ENCODE data around the gene PARD3B. TPM values are rescaled to one million over a fixed set of nuclear protein-coding genes. Genes with fewer than 3 reads are reported as not detected.

Gene PARD3B
- total and polyA plus RNA-seq, 10 of the 15 experiments (the other 5 are each of a cell fraction or from before 2014, with no cell fraction given), result 0.01 to 0.54 (median 0.07) TPM; not detected in 7

- H3K79me2 ChIP-seq (ENCODE audit: control insufficient read depth, insufficient read depth, low read length), result no peaks in the 10 kb centered on the region
- ChIA-PET CTCF (no interaction called here), SMC1A (ENCODE audit: uncharacterized antibody, unreplicated experiment) (no interaction called here), POLR2A (no interaction called here), RAD21 (ENCODE audit: unreplicated experiment) (no interaction called here)
- no peak for DNase-seq (ENCODE audit: low read depth, low spot score)
- no peak overlapping the region for H3K4me2 ChIP-seq (ENCODE audit: control insufficient read depth, insufficient read depth)
- H3K27ac ChIP-seq (ENCODE audit: control insufficient read depth, insufficient read depth), result no peak overlapping the region
- no peaks in the 10 kb centered on the region for H3K4me1 ChIP-seq (ENCODE audit: control insufficient read depth, insufficient read depth, low read length)
- ATAC-seq, result no peak
- no peak overlapping the region for H3K9ac ChIP-seq (ENCODE audit: control insufficient read depth, insufficient read depth, low read length)
- H3K9me3 ChIP-seq (replicated peaks; ENCODE audit: control insufficient read depth, insufficient read depth, low read length), result no peaks in the 10 kb centered on the region
- no TSS peak for BruUV-seq (replicated peaks)
- no peaks in the 10 kb centered on the region for H3K27me3 ChIP-seq (replicated peaks in 1 of 2; ENCODE audit: control insufficient read depth in 2 of 2, insufficient read depth in 2 of 2, low read length in 1 of 2)
- no peaks in the 10 kb centered on the region for H4K20me1 ChIP-seq (ENCODE audit: control insufficient read depth, insufficient read depth)
- WGBS (ENCODE audit: insufficient coverage, insufficient replicate concordance, low lambda C conversion rate, missing lambda C conversion rate), result 0% methylated on average over 1 of the region's 1 CpG
- no peak for FAIRE-seq
- no peak overlapping the region for H2AFZ ChIP-seq (ENCODE audit: control insufficient read depth, low read depth, low read length)
- H3K4me3 ChIP-seq, result no peak overlapping the region
- in situ Hi-C loops (cut with MboI) (no loop called here), intact Hi-C loops (cut with micrococcal nuclease; ENCODE audit: unreplicated experiment) (no loop called here)
- TF ChIP-seq BMI1 (IDR thresholded peaks at IDR 0.05; ENCODE audit: borderline replicate concordance), result no peak
- TF ChIP-seq ZNF24 (IDR thresholded peaks at IDR 0.05), result no peak
- no peak for TF ChIP-seq RUNX3 (IDR thresholded peaks at IDR 0.05; ENCODE audit: low read length)
- no peak for TF ChIP-seq JUNB (IDR thresholded peaks at IDR 0.05)
- TF ChIP-seq, protein P1, sequence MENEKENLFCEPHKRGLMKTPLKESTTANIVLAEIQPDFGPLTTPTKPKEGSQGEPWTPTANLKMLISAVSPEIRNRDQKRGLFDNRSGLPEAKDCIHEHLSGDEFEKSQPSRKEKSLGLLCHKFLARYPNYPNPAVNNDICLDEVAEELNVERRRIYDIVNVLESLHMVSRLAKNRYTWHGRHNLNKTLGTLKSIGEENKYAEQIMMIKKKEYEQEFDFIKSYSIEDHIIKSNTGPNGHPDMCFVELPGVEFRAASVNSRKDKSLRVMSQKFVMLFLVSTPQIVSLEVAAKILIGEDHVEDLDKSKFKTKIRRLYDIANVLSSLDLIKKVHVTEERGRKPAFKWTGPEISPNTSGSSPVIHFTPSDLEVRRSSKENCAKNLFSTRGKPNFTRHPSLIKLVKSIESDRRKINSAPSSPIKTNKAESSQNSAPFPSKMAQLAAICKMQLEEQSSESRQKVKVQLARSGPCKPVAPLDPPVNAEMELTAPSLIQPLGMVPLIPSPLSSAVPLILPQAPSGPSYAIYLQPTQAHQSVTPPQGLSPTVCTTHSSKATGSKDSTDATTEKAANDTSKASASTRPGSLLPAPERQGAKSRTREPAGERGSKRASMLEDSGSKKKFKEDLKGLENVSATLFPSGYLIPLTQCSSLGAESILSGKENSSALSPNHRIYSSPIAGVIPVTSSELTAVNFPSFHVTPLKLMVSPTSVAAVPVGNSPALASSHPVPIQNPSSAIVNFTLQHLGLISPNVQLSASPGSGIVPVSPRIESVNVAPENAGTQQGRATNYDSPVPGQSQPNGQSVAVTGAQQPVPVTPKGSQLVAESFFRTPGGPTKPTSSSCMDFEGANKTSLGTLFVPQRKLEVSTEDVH (IDR thresholded peaks at IDR 0.05; ENCODE audit: low read depth, partially characterized antibody), result no peak
- TF ChIP-seq KDM1A (IDR thresholded peaks at IDR 0.05; ENCODE audit: borderline replicate concordance), result no peak
- no peak for TF ChIP-seq SIN3A (IDR thresholded peaks at IDR 0.05; ENCODE audit: low read depth, low read length)
- no peak for TF ChIP-seq RFX5 (IDR thresholded peaks at IDR 0.05; ENCODE audit: low read depth, low read length)
- H3K36me3 ChIP-seq (ENCODE audit: control insufficient read depth in 2 of 2, insufficient read depth in 2 of 2, low read length in 1 of 2), result no peaks in the 10 kb centered on the region
These were observed 495.0 kb downstream of the PARD3B start for GRCh38 chr2:205040323-205040722.
